Measurements from ENCODE around the gene PPP2R2B.

PPP2R2B gene

DNA sequence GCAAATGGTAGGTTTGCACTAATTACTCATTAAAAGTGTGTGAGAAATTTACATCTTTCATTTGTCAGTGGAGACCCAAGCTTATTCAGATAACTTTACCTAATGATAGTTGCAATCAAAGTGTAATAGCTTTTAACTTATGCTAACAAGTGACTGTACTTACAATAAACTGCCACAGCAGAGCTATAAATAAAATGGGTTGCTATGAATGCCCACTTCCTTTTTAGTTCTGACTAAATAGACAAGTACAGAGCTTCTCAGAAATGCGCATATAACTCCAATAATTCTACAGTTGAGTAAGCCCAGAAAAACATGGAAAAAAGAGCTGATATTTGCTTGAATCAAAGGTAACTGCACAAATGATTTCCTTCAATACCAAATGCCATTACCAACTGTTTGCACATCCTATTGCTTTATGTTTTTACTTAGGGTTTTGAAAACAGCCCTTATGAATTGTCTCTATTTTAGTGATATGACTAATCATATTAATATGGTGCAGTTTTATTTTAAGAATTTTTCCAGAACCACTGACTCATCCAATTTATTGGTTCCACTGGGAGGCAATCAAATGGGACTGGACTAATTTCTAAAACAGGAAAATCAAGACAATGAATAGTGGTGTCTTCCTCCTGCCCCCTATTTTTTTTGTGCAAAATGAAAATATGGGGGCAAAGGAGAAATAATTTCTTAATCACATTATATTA is 84.1 kb downstream of the PPP2R2B start:
- no peak overlapping the region for H3K4me3 ChIP-seq (ENCODE audit: low read depth in 1 of 2, low read length in 1 of 2)
- H3K4me1 ChIP-seq (ENCODE audit: control insufficient read depth in 1 of 2, insufficient read depth in 1 of 2, low read depth in 1 of 2, low read length in 1 of 2), result no peaks in the 10 kb centered on the region
- H3K36me3 ChIP-seq, result no peaks in the 10 kb centered on the region
- H3K27ac ChIP-seq, result no peak overlapping the region
- H3K9me3 ChIP-seq, result no peaks in the 10 kb centered on the region
- no peak for TF ChIP-seq CTCF (IDR thresholded peaks at IDR 0.05)
- H3K27me3 ChIP-seq, result no peaks in the 10 kb centered on the region

DNA sequence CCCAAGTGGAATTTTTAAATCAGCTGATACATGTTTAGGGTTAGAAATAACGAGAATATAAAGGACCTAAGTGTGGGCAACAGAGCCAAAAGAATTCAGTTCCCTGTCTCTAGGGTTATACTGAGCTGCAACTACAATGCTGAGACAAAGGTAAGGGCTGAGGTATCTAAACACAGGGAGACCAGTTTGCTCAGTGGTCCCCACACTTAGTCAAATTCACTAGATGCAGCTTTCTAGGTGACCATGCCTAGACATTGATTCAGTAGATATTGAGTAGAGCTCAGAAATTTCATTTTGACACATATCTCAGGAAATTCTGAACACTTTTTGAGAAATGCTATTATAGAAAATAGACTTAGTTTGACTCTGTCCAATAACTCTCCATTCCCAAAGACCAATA is 84.8 kb downstream of the PPP2R2B start:
- Histone ChIP-seq H3K4me3 (ENCODE audit: low read depth in 1 of 2, low read length in 1 of 2) (no peak overlapping the region), H3K4me1 (ENCODE audit: control insufficient read depth in 1 of 2, insufficient read depth in 1 of 2, low read depth in 1 of 2, low read length in 1 of 2) (no peaks in the 10 kb centered on the region), H3K36me3 (no peaks in the 10 kb centered on the region), H3K27ac (no peak overlapping the region), H3K27me3 (no peaks in the 10 kb centered on the region), H3K9me3 (no peaks in the 10 kb centered on the region)
- TF ChIP-seq CTCF (IDR thresholded peaks at IDR 0.05), result no peak

DNA sequence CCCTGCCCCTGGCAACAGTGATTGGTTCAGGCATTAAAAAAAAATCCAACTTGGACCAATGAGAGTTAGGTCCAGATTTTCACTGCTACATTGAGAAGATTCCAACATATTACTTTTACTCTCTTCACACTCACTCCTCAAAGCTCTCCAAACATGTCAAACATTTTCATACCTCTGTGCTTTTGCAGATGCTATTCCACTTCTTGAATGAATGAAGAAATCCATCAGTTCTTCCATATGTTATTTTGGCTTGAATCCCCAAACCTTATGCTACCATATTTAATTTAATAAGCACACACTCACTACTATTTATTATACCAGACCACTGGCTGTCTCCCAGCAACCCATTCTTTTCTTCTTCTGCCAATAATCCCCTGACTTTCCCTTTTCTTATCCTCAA is 87.1 kb downstream of the PPP2R2B start:
- TF ChIP-seq CTCF (IDR thresholded peaks at IDR 0.05), result no peak

GRCh38 chr5:146789712-146790653 is 88.6 kb downstream of the PPP2R2B start:
- Histone ChIP-seq H3K4me3 (ENCODE audit: low read depth in 1 of 2, low read length in 1 of 2) (no peak overlapping the region), H3K27me3 (no peaks in the 10 kb centered on the region), H3K4me1 (ENCODE audit: control insufficient read depth in 1 of 2, insufficient read depth in 1 of 2, low read depth in 1 of 2, low read length in 1 of 2) (no peaks in the 10 kb centered on the region), H3K27ac (no peak overlapping the region), H3K36me3 (no peaks in the 10 kb centered on the region), H3K9me3 (no peaks in the 10 kb centered on the region)
- no peak for TF ChIP-seq CTCF (IDR thresholded peaks at IDR 0.05)

More for the DNA sequence above, 87.1 kb downstream of the PPP2R2B start:
- Histone ChIP-seq H3K9me3 (no peaks in the 10 kb centered on the region), H3K36me3 (no peaks in the 10 kb centered on the region), H3K4me3 (ENCODE audit: low read depth in 1 of 2, low read length in 1 of 2) (no peak overlapping the region), H3K4me1 (ENCODE audit: control insufficient read depth in 1 of 2, insufficient read depth in 1 of 2, low read depth in 1 of 2, low read length in 1 of 2) (no peaks in the 10 kb centered on the region), H3K27ac (no peak overlapping the region), H3K27me3 (no peaks in the 10 kb centered on the region)

DNA sequence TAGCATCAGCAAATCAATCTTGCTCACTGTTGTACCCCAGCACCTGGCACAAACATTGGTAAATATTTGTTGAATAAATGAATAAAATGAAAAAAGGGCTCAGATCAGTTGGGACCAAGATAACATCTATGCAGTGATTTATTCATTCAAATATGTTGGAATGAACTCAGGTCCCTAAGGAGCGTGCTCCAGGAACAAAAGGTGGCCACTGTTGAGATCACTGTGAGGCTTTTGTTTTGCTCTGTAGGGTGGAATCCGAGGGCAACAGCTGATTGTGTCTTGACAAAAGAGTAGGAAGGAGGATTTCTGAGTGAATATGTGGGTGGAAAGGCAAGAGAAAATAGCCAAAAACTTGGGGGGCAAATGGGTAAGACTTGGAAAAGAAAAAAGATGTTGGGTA is 89.7 kb downstream of the PPP2R2B start:
- Histone ChIP-seq H3K27ac (no peak overlapping the region), H3K27me3 (no peaks in the 10 kb centered on the region), H3K4me3 (ENCODE audit: low read depth in 1 of 2, low read length in 1 of 2) (no peak overlapping the region), H3K36me3 (no peaks in the 10 kb centered on the region), H3K9me3 (no peaks in the 10 kb centered on the region), H3K4me1 (ENCODE audit: control insufficient read depth in 1 of 2, insufficient read depth in 1 of 2, low read depth in 1 of 2, low read length in 1 of 2) (no peaks in the 10 kb centered on the region)
- no peak for TF ChIP-seq CTCF (IDR thresholded peaks at IDR 0.05)

All from neutrophil (primary cell).